ENCODE results near the gene UGT1A5.

Gene UGT1A5

DNA sequence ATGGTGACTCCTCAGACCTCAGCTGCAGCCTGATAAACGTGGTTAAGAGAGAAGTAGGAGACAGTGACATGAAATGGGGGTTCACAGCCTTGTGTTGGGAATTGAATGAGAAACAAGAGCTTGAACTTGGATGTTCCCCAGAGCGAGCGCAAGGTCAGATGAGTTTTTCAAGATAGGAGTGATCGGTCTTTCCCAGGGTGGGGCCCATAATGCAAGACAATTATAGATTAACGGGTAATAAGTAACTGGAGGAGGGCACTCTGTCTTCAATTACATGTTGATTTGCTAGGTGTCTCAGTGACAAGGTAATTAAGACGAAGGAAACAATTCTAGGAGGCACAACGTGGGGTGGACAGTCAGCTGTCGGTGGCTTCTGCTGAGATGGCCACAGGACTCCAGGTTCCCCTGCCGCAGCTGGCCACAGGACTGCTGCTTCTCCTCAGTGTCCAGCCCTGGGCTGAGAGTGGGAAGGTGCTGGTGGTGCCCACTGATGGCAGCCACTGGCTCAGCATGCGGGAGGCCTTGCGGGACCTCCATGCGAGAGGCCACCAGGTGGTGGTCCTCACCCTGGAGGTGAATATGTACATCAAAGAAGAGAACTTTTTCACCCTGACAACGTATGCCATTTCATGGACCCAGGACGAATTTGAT, at the start of gene UGT1A5:
Gene UGT1A5, plus strand, starts transcription at position 297 of the 651 bp plus-strand sequence. Its CDS starts 85 bp downstream, at position 382.
- DNase-seq = no peak

DNA sequence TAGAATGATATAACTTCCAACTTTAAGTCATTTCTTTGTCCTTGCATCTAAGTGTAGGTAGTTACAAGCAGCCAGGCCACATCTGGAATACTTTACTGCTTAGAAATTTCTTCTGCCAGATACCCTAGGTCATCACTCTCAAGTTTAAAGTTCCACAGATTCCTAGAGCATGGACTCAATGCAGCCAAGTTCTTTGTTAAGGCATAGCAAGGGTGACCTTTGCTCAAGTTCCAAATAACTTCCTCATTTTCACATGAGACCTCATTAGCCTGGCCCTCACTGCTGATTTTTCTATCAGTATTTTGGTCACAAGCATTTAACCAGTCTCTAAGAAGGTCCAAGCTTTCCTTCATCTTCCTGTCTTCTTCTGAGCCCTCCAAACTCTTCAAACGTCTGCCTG, 48.8 kb upstream of the UGT1A5 start:
- no peak for DNase-seq

DNA sequence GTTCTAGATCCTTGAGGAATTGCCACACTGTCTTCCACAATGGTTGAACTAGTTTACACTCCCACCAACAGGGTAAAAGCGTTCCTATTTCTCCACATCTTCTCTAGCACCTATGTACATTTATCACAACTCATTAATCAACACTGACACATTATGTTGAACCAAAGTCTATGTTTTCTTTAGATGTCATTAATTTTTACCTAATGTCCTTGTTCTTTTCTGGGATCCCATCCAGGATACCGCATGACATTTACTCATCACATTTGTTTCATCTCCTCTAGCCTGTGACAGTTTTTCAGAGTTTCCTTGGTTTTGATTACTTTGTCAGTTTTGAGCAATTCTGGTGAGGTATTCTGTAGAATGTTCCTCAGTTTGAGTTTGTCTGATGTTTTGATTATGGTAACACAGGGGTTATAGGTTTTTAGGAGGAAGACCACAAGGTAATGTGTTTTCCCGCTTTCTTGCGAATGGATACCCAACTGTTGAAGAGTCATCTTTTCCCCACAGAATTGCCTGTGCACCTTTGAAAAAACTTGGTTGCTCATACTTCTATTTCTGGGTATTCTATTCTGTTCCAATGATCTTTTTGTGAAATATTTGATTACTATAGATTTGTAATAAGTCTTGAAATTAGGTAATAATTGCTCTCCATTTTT, 44.0 kb upstream of the UGT1A5 start:
- DNase-seq = no peak

DNA sequence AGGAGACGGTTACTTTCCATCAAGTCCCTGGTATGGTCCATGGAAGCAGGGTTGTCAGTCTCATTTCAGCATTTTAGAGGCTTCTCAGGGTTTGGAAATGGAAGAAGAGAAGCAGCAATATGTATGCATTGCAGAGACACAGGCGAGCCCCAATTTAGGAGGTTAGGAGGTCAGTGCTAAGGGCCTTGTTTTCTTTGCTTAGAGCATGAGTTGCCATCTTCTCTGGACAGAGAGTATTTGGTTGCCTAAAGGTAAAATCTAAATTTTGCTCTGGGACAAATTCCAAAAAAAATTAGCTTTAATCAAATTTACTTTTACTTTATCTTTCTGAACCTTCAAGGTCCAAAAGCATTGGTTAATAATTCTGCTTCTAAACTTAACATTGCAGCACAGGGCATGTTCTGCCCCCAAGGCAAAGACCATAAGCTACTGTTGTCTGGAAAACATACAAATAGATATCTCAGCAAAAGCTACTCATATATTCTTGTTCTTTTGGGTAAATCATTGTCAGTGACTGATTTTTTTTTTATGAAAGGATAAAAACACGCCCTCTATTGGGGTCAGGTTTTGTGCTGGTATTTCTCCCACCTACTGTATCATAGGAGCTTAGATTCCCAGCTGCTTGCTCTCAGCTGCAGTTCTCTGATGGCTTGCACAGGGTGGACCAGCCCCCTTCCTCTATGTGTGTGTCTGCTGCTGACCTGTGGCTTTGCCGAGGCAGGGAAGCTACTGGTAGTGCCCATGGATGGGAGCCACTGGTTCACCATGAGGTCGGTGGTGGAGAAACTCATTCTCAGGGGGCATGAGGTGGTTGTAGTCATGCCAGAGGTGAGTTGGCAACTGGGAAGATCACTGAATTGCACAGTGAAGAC, 41.2 kb upstream of the UGT1A5 start, which contains the start of gene UGT1A9:
Gene UGT1A9, plus strand, starts transcription at position 609 of the 872 bp plus-strand sequence. Its CDS starts 37 bp downstream, at position 646.
- no peak for DNase-seq

DNA sequence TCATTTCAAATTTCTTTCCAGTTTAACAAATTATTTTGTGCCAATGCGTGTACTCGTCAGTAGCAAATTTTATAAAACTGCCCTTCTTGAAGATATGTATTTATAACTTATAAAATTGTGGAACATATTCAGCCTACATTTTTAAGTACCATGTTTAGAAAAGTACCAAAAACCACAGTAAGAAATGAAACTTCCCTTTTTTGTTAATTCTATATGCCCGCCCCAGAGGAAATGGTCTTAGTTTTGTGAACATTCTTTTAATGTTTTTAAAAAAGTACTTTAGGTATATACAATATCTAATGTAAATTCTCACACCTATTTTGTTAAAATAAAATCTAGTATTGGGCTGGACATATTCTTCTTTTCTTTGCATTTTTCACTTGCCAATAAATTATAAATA, 39.8 kb upstream of the UGT1A5 start:
- DNase-seq = no peak

DNA sequence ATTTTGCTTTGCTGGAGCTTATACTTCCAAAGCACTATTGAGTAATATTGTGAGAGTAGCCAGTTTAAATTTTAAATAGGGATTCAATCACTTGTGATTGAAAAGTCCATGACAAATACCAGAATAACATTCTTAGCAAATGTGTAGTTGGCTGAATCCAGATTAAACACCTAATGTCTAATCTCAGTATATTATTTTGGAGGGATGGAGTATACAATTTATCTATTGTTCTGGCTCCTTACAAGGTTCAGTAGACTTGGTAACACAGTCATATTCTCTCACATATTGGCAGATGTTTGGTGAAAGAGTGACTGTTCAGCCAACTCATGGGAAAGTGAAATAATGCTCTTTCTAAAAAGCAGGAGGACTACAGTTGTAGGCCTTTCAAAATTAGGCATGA, 38.8 kb upstream of the UGT1A5 start:
- no peak for DNase-seq

DNA sequence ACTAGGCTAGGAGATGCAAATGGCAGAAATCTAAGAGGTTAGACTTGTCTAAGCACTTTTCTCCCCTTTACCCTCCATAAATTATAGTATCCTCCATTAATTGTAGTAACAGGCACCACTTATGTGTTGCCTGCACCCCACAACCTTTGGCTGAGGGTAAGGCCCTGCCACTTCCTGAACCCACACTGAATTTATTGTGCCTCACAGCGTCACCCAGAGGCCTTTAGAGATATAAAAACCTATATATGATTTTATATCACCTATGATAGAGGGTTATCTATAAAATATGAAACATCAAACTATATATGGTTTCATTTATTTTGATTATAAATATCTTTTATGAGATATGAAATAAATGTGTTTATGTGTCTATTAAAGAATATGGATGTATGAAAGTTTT, 38.4 kb upstream of the UGT1A5 start:
- no peak for DNase-seq

DNA sequence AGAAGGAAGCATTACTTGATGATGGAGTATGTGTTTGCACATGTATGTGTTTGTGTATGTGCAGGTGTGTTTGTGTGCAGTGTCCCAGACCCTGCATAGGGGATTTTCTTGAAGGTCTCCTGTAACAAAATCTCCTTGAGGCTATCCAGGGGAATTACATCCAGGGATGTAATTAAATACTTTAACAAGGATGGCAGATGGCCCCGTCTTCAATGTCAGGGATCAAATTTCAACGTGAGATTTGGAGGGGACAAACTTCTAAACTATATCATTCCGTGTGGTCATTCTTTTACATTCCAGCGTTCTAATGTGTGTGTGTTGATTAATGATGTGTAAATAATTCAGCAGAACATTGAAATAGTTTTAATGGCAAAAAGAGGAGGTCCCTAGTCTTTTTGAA, 37.7 kb upstream of the UGT1A5 start:
- no peak for DNase-seq

DNA sequence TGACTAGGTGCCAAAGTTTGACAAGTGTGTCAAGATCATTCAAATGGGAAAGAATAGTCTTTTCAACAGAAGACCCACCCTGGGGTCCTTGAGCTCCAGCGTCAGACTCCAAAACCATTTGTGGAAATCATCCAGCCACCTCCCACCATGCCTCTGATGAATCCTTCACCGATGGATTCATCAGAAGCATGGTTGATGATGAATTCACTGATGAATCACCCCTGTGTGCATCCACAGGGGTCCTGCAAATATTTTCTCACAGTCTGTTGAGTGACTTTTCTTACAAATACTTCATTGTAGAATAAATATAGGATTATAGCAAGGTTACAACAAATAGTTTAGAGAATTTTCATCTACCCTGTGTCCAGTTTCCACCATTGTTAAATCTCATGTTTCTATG, 36.7 kb upstream of the UGT1A5 start:
- no peak for DNase-seq

DNA sequence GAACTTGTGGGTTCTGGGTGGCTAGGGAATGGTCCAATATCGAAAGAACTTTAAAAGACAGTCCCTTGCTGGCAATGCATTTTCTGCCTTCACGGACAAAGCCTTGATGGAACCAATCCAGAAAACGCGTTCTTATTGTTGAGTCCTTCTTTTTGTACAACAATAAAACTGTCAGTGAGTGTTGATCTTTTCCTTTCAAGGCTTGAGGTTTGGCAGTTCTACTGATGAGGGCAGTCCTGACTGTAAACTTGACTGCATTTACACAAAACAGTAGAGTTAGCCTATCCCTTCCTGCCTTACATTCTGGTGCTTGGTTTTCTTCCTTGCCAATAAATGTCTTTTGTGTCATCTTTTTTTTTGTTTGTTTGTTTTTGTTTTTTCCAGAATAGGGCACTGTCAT, 33.5 kb upstream of the UGT1A5 start:
- no peak for DNase-seq

DNA sequence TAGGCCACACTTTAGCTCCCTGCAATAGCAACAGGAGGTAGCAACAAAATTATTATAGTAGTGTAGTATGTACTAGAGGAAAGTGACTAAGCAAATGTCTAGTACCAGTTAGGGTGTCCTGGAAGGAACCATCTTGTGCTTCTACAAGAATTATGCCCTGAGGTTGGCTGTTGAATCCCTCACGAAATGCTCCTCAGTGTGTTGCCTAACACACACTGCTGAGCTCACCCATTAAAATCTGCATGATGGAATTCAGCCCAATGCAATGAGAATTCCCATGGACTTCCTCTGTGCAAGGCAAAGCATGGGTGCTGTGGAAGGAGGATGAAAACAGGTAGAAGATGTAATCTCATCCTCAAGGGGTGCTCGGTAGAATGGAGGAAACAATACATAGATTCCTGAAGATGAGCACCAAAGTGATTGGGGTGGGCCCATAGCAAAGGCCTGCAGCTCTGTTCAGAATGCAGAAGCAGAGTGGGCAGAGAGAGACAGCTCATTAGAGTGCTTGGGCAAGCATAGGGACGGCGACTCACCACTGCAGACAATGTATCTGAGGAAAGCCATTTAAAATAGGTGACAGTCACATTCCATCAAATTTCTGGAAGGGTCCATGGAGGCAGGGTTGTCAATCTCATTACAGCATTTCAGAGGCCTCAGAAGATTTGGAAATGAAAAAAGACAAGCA, 32.2 kb upstream of the UGT1A5 start:
- DNase-seq = no peak

DNA sequence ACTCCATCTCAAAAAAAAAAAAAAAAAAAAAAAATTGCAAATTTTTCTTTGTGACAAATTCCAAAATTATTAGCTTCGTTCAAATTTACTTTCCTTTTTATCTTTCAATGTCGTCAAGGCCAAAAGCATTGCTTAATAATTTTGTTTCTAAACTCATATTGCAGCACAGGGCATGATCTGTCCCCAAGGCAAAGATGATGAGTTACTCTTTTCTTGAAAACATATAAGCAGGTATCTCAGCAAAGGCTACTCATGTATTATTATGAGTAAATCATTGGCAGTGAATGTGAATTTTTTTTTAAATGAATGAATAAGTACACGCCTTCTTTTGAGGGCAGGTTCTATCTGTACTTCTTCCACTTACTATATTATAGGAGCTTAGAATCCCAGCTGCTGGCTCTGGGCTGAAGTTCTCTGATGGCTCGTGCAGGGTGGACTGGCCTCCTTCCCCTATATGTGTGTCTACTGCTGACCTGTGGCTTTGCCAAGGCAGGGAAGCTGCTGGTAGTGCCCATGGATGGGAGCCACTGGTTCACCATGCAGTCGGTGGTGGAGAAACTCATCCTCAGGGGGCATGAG, 31.1 kb upstream of the UGT1A5 start, which contains the start of gene UGT1A7:
Gene UGT1A7, plus strand, starts transcription at position 381 of the 579 bp plus-strand sequence. Its CDS starts 37 bp downstream, at position 418.
- DNase-seq = no peak

DNA sequence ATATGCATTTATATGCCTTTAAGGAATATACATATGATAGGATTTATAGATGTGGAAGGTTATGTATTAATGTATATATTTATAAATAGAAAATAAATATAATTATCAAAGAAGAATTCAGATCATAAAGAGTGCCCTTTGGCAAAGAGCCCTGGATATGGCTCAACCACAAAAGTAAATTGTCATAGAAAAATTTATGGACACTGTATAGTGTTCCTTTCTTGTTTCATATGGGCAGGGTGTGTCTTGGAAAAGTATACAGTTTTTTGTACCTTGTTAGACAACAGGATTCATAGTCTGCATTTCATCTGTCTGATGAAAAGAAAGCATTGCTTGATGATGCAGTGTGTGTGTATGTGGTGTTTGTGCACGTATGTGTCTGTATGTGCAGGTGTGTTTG, 28.1 kb upstream of the UGT1A5 start:
- no peak for DNase-seq

DNA sequence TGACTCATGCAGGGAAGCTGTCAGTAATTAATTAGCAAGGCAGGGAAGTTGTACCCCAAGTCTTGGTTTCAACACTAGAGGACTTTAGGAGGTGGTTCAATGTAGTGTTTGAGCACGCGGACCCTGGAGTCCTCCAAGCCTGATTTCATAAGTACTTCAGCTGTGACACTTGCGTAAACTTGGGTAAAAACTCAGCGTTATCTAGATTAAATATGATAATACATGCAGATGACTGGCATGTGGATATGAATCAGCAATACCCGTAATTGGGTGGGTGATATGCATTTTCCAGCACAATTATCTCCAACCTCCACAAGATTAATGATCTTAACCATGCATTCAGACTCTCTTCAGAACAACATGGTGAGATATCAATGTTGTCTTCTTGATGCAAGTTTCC, 25.8 kb upstream of the UGT1A5 start:
- DNase-seq = no peak

DNA sequence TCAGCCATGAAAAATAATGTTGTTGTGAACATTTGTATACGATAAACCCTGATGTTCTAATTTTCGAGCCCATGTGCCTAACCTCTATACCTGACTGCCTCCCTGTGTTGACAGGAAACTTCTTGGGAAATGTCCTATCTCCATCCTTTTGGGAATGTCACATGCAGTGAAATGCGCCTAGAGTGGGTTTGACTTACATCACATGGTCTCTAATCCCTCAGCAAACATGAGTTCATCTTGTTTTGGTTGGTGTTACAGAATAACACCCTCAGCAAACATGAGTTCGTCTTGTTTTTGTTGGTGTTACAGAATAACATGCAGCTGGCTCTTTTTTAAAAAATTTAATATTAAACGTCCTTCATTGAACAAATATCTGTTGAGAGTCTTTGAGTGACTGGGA, 24.4 kb upstream of the UGT1A5 start:
- DNase-seq = no peak

DNA sequence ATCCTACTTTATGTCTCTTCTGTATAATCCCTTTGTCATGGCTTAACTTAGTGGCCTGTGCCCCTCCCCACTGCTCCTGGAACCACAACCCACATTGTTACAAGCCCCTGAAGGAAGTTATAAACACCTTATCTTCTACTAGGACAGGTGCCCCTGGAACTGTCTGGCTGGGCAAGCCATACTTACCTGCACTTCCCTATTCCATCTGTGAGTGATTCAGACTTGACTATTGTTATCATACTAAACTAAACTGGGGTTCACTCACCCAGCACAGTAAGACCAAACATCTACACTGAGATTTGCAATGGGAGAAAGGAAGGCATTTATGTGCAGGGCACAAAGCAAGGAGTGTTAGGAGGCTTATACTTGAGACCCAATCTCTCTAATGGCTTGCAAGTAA, 23.7 kb upstream of the UGT1A5 start:
- no peak for DNase-seq

DNA sequence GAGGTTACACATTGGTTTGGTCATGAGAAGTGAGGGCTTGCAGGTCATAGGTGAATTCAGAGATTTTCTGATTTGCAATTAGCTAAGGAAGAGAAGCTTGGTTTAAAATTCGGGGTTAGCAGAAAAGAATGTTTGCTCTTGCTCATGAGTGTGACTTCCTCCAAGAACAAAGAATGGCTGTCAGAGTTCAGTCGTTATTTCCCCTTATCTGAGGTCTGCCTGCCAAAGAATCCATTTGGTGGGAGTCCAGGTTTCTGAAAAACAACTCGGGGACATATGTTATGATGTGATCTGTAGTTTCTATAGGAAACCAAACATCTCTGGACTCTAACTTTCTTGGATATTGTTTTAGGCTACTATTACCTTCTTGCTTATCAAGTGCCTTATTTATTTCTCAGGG, 23.2 kb upstream of the UGT1A5 start:
- no peak for DNase-seq

DNA sequence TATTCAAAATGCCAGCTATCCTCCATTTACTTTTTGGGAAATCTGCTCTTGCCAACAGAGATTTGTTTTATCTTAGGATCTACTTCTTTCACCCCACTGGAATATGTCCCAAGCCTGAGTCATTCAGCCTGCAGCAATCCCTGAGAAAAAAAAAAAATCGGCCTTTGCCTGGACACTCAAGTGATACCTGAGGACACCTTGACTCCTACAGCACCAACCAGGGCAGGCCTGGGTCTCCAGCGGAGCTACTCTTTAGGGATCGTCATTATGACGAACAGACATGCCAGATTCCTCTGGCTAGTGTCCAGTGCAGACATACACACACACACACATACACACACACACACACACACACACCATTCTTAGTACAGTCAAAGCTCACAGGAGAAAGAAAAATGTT, 22.3 kb upstream of the UGT1A5 start:
- no peak for DNase-seq

DNA sequence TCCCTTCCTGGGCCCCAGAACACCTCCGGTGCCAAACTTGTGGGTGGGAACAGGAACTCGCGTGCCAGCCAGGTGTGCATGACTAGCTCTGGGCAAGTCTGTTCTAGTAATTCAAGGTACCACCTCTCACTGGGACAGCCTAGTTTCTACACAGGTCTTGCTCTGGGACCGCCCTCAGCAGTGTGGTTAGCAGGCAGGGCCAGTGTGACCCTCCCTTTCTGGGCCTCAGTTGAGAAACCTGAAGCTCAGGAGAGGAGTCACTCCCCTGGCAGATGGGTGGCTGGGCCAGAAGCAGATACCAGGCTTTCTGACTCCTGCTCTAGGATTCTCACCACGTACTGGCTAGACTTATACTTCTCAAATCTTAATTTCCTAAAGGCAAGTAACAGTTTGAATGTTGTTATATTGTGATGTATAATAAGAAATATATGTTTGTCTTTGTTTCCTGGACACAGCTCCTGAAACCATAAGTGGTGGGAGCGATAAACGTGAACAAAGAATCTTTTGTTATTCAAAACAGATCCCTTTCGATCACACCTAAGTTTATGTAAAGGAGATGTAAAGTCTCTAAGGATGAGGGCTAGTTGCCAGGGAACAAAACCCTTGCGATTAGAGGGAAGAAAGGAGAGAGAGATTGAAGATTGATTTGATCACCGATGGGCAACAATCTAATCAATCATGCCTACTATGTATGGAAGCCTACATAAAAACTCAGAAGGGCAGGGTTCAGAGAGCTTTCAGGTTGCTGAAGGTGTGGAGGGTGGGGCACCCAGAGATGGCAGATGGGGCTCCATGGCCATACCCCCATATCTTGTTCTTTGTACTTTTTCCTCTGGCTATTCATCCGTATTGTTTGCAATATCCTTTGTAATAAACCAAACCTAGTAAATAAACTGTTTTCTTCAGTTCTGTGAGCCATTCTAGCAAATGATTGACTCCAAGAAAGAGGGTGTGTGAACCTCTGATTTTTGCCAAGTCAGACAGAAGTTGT, 21.0 kb upstream of the UGT1A5 start:
- DNase-seq = no peak

DNA sequence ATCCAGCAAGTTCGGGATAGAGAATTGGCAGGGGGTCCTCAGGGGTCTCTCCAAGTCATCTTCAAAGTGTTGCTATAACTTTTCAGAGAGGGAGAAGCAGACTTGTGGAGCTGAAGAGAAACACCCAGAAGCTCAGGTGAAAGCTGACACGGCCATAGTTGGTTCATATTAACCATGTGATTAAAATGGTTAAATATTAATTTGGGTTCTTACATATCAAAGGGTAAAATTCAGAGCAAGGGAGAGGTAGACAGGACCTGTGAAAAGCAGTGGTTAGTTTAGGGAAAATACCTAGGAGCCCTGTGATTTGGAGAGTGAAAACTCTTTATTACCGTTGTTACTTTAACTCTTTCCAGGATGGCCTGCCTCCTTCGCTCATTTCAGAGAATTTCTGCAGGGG, 20.1 kb upstream of the UGT1A5 start, which contains the start of gene UGT1A6:
Gene UGT1A6, plus strand, starts transcription at position 243 of the 400 bp plus-strand sequence. Its CDS starts 115 bp downstream, at position 358.
- no peak for DNase-seq

DNA sequence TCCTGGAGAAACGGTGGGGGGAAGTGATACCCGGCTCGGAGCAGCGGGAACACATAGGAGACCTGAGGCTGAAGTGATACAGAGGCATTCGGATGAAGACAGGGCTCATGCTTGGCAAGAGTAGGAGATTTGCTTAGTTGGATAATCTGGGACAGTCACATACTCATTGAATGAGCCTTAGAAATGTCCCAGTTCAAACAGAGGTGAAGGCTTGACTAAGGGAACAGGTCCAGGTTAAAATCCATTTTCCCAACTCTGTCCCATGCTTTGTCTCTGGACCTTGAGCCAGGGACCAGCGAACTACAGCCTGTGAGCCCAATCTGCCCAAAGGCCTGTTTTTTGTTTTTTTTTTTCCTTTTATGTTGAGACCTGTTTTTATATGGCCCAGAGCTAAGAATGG, 18.7 kb upstream of the UGT1A5 start:
- no peak for DNase-seq

All from CD4-positive, alpha-beta T cell treated with Interleukin-21 for 1 hour (primary cell).